PC-3 (cell line): ENCODE results near the gene FBXO15. TPM values are rescaled to one million over a fixed set of nuclear protein-coding genes. Genes with fewer than 3 reads are reported as not detected.

Source experiments
- ATAC-seq: fragments of 200-7000 bp; cut with Tn5 transposase; 2 replicates; pipeline ENCODE4 v1.9.1; 2020; ENCODE audit warnings: mild to moderate bottlenecking, moderate library complexity
- BruUV-seq: library from RNA; stranded (reverse); fragments of 400-500 nt; replicated peaks from 2 replicates; lab custom pipeline; 2021; lab: Mats Ljungman, UMichigan
- CTCF ChIA-PET: fragments of 300-600 bp; sonication (Branson Sonifier 250); formaldehyde crosslinking; loops from one replicate; lab custom pipeline; 2022; ENCODE audit warnings: antibody characterized with exemption; lab: Charles Lee
- POLR2A ChIA-PET: fragments of 300-600 bp; sonication (Branson Sonifier 250); formaldehyde crosslinking; loops from one replicate; lab custom pipeline; 2022; ENCODE audit warnings: antibody characterized with exemption; ENCODE audit not compliant: unreplicated experiment; lab: Charles Lee
- DNase-seq: peaks from one replicate; pipeline ENCODE4 v3.0.0-alpha.2; 2015
- H2AFZ ChIP-seq: fragments of 300-600 bp; sonication (generic); 2 replicates; pipeline ENCODE4 v1.6.0; 2016; ENCODE audit warnings: antibody characterized with exemption, low read length
- H3F3A ChIP-seq: fragments of 300-600 bp; sonication (generic); one replicate; pipeline ENCODE4 v1.6.0; 2017; ENCODE audit warnings: antibody characterized with exemption, low read length, control low read depth, mild to moderate bottlenecking; ENCODE audit not compliant: unreplicated experiment
- H3K27ac ChIP-seq: fragments of 300-600 bp; sonication (generic); 2 replicates; pipeline ENCODE4 v1.5.1; 2016; ENCODE audit warnings: mild to moderate bottlenecking, low read length
- H3K27me3 ChIP-seq: fragments of 300-600 bp; sonication (generic); 2 replicates; pipeline ENCODE4 v1.6.1; 2016; ENCODE audit warnings: low read length, mixed read lengths
- H3K36me3 ChIP-seq: fragments of 300-600 bp; sonication (generic); 2 replicates; pipeline ENCODE4 v1.6.1; 2016; ENCODE audit warnings: low read depth, mixed run types, low read length, mixed read lengths
- H3K4me1 ChIP-seq: fragments of 300-600 bp; sonication (generic); 2 replicates; pipeline ENCODE4 v1.5.1; 2016; ENCODE audit warnings: low read length; ENCODE audit not compliant: insufficient read depth
- H3K4me2 ChIP-seq: fragments of 300-600 bp; sonication (generic); 2 replicates; pipeline ENCODE4 v1.6.0; 2016; ENCODE audit warnings: low read length
- H3K4me3 ChIP-seq: fragments of 300-600 bp; sonication (generic); 2 replicates; pipeline ENCODE4 v1.5.1; 2016; ENCODE audit warnings: mild to moderate bottlenecking, low read length, mixed read lengths
- H3K79me2 ChIP-seq: fragments of 300-600 bp; sonication (generic); 2 replicates; pipeline ENCODE4 v1.6.1; 2017; ENCODE audit warnings: low read length, mixed read lengths
- H3K9ac ChIP-seq: fragments of 300-600 bp; sonication (generic); 2 replicates; pipeline ENCODE4 v1.6.0; 2016; ENCODE audit warnings: mild to moderate bottlenecking, low read length
- H3K9me2 ChIP-seq: fragments of 300-600 bp; sonication (generic); replicated peaks from 2 replicates; pipeline ENCODE4 v1.6.1; 2016; ENCODE audit warnings: mixed run types, low read length, mixed read lengths
- H3K9me3 ChIP-seq: fragments of 300-600 bp; sonication (generic); 2 replicates; pipeline ENCODE4 v1.6.1; 2016; ENCODE audit warnings: low read length, mixed read lengths
- H4K20me1 ChIP-seq: fragments of 300-600 bp; sonication (generic); 2 replicates; pipeline ENCODE4 v1.6.1; 2016; ENCODE audit warnings: low read length, mixed read lengths
- CTCF ChIP-seq: fragments of 300-600 bp; sonication (generic); conservative IDR thresholded peaks from 2 replicates; pipeline ENCODE4 v1.5.1; 2017; ENCODE audit warnings: antibody characterized with exemption, low read depth, mild to moderate bottlenecking, low read length
- EZH2 ChIP-seq: fragments of 300-600 bp; sonication (generic); IDR thresholded peaks from one replicate; pipeline ENCODE4 v1.6.1; 2017; ENCODE audit warnings: antibody characterized with exemption, mild to moderate bottlenecking, low read length; ENCODE audit not compliant: unreplicated experiment
- EZH2phosphoT487 ChIP-seq: fragments of 300-600 bp; sonication (generic); IDR thresholded peaks from 2 replicates; pipeline ENCODE4 v1.6.1; 2018; ENCODE audit warnings: mild to moderate bottlenecking, antibody characterized with exemption, low read length, borderline replicate concordance
- intact Hi-C: fragments of 100-400 bp; cut with micrococcal nuclease; formaldehyde crosslinking; loops from 2 replicates; pipeline ENCODE4 v1.9.0; 2023
- total RNA-seq: library from RNA; depleted of rRNA; stranded (reverse); fragments of >200 nt; gene quantifications from 2 replicates; pipeline ENCODE4 v1.2.3, GENCODE V29; 2014

FBXO15 gene
- total RNA-seq, 1 experiment from 2014 or later = 0.87 TPM

- Histone ChIP-seq H3K4me1 (no peaks in the 10 kb centered on the region), H3K9me3 (no peaks in the 10 kb centered on the region), H3K27me3 (peaks cover 6% of the 10 kb centered on the region; the same call in 1 of the 2 replicates), H2AFZ (no peak overlapping the region), H3K79me2 (no peaks in the 10 kb centered on the region), H3K9me2 (no peaks in the 10 kb centered on the region), H3K9ac (no peak overlapping the region), H3K4me3 (no peak overlapping the region), H3K36me3 (no peaks in the 10 kb centered on the region), H3K27ac (no peak overlapping the region), H4K20me1 (no peaks in the 10 kb centered on the region), H3K4me2 (no peak overlapping the region), H3F3A (no peaks in the 10 kb centered on the region)
- intact Hi-C loops = no loop called here
- ChIA-PET CTCF (no interaction called here), POLR2A (interaction anchor here (0.6 kb wide), 1 partner anchor 991 kb away, joined by 7 read pairs; no protein-coding TSS in a partner anchor)
- ATAC-seq (no peak), DNase-seq (no peak)
- TF ChIP-seq EZH2phosphoT487 (no peak), CTCF (no peak), EZH2 (no peak)
- BruUV-seq = no TSS peak
Measured at GRCh38 chr18:74132201-74132600, 15.4 kb downstream of the FBXO15 start.

GRCh38 chr18:74131124-74131523 is 16.5 kb downstream of the FBXO15 start:
- Histone ChIP-seq H2AFZ (no peak overlapping the region), H3K4me2 (no peak overlapping the region), H3K9me2 (no peaks in the 10 kb centered on the region), H3K4me3 (no peak overlapping the region), H3K4me1 (no peaks in the 10 kb centered on the region), H3F3A (no peaks in the 10 kb centered on the region), H3K9ac (no peak overlapping the region), H3K27ac (no peak overlapping the region), H4K20me1 (no peaks in the 10 kb centered on the region), H3K79me2 (no peaks in the 10 kb centered on the region), H3K27me3 (peaks cover 15% of the 10 kb centered on the region), H3K36me3 (no peaks in the 10 kb centered on the region), H3K9me3 (no peaks in the 10 kb centered on the region)
- ATAC-seq = no peak
- BruUV-seq = no TSS peak
- intact Hi-C loops = no loop called here
- TF ChIP-seq EZH2phosphoT487 (no peak), CTCF (no peak), EZH2 (no peak)
- POLR2A ChIA-PET = no interaction called here
- DNase-seq = no peak
- CTCF ChIA-PET = no interaction called here

- Histone ChIP-seq H3K9me2 (no peaks in the 10 kb centered on the region), H3K27ac (no peak overlapping the region), H3K9ac (no peak overlapping the region), H3K4me2 (no peak overlapping the region), H3F3A (no peaks in the 10 kb centered on the region), H2AFZ (no peak overlapping the region), H3K27me3 (peaks cover 26% of the 10 kb centered on the region), H3K9me3 (no peaks in the 10 kb centered on the region), H3K4me1 (no peaks in the 10 kb centered on the region), H4K20me1 (no peaks in the 10 kb centered on the region), H3K79me2 (no peaks in the 10 kb centered on the region), H3K4me3 (no peak overlapping the region), H3K36me3 (no peaks in the 10 kb centered on the region)
- POLR2A ChIA-PET = no interaction called here
- intact Hi-C loops = no loop called here
- BruUV-seq = no TSS peak
- no peak for DNase-seq
- no peak for ATAC-seq
- CTCF ChIA-PET = interaction anchor here (0.6 kb wide), 1 partner anchor 216 kb away, joined by 4 read pairs; no protein-coding TSS in a partner anchor
- TF ChIP-seq CTCF (no peak), EZH2 (no peak), EZH2phosphoT487 (no peak)
Measured at GRCh38 chr18:74128159-74128558, 19.5 kb downstream of the FBXO15 start.
